ENCODE data around the gene SMARCE1.

SMARCE1 gene

GRCh38 chr17:40582328-40582901 lies 65.2 kb downstream of the SMARCE1 start:
- peak; percentile 45 for DNase-seq (ENCODE audit: low read depth)

DNA sequence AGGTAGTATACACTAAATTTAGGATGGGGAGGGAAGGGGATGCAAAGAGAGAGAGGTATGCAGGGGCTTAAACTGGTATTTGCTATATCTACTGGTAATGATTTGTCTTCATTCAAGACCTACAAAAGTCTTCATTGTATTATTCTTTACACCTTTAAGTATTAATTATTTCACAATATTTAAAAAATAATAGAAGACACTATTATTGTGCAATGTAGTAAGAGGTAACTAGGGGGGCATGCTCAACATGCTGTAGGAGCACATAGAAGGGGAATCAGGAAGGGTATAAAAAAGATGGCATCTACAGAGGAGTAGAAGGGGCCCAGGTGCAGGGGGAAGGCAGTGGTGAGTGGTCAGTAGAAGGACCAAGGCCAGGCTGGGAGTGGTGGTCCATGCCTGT lies 67.5 kb downstream of the SMARCE1 start:
- no peak for DNase-seq (ENCODE audit: low read depth)

- no peak for DNase-seq (ENCODE audit: low read depth)
Observed at GRCh38 chr17:40579471-40579870, 68.1 kb downstream of the SMARCE1 start.

DNA sequence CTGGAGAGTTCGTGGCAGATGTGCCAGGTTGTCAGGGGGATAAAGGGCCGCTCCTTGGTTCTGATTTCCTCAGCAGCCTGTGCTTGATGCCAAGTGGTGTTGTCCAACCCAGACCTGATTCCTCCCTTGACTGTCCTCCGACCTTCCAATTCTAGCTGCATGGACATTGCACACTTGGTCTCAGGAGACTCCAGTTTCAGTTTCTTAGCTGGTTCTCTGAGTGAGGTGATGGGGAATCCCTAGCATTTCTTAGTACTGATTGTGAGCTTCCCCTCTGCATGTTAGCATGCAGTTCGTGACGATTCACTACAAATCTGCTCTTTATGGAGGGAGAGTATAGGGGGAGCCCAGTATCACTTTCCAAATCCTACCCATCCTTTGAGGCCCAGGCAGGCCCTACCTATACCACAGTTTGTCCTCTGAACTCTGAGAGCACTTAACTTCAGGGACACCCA lies 70.0 kb downstream of the SMARCE1 start:
- no peak for DNase-seq (ENCODE audit: low read depth)

GRCh38 chr17:40576113-40576740 lies 71.4 kb downstream of the SMARCE1 start:
- no peak for DNase-seq (ENCODE audit: low read depth)
